ENCODE results near the gene TBX18. TPM values are rescaled to one million over a fixed set of nuclear protein-coding genes. Genes with fewer than 3 reads are reported as not detected.
A peak's percentile ranks its signal among the peaks of the same experiment; 100 is the strongest.

The TBX18 gene
- total RNA-seq, 1 experiment from 2014 or later: not detected

DNA sequence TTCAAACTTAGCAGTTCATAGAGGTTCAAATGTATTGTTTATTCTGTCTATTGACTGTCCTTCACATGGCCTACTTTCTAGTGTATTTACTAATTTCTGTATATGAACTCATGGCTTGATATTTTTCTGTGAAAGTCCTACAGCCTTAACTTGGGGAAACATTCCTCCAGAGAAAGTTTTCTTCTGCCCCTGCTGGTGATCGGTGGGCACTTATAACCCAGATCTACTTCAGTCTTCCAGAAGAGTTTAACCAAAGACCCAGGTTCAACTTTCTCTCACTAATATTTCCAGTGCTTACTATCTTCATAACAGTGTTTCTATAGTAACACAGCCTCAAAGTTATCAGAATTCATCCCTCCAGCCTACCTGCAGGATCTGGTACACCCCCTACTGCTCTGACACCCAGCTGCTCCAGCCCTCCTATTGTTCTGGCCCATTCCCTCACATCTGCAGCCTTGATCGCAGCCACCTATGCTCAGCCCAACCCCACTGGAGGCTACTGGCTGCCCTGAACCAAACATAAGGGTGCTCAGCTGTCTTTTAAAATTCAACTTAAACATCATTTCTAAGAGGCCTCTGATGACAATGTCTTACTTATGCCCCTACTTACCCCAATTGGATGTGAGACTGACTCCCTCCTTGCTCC lies 72.3 kb downstream of the TBX18 start:
- H3K9me3 ChIP-seq (ENCODE audit: control insufficient read depth, low read depth, low read length): no peaks in the 10 kb centered on the region
- H2BK15ac ChIP-seq (ENCODE audit: low read depth, low read length): no peak overlapping the region
- peaks cover 3 to 4% of the 10 kb centered on the region in 2 experiments; a peak in 3 of 4 replicates for H3K4me1 Mint-ChIP-seq
- H3K9ac ChIP-seq (ENCODE audit: extremely low read depth, insufficient read length, low read length): no peak overlapping the region
- H3K4me3 Mint-ChIP-seq: no peak overlapping the region
- H3K4me2 ChIP-seq (ENCODE audit: insufficient read depth, insufficient read length, low read length): no peak overlapping the region
- no peak overlapping the region for H4K91ac ChIP-seq (ENCODE audit: insufficient read length, low read depth, low read length)
- H4K8ac ChIP-seq (replicated peaks; ENCODE audit: insufficient read length, low read depth, low read length): no peak overlapping the region
- no peak overlapping the region for H2BK5ac ChIP-seq (ENCODE audit: insufficient read length, low read length)
- no peak overlapping the region for H3K27ac ChIP-seq (ENCODE audit: insufficient read length, low read depth, low read length)
- H3K27me3 Mint-ChIP-seq (ENCODE audit: low read depth): peaks cover 2% of the 10 kb centered on the region; the same call in 1 of the 2 replicates
- H3K79me2 ChIP-seq (ENCODE audit: insufficient read depth, low read length): no peaks in the 10 kb centered on the region
- no peak overlapping the region for H2AFZ ChIP-seq (ENCODE audit: low read length)
- DNase-seq: no peak
- no peak overlapping the region for H2BK120ac ChIP-seq (ENCODE audit: low read depth, low read length, poor library complexity, severe bottlenecking)
- no peak overlapping the region for H2BK20ac ChIP-seq (ENCODE audit: low read depth, low read length, poor library complexity, severe bottlenecking)
- H3K27ac Mint-ChIP-seq: no peak overlapping the region
- no peak overlapping the region for H4K5ac ChIP-seq (ENCODE audit: insufficient read length, low read depth, low read length)
- H3K14ac ChIP-seq (ENCODE audit: insufficient read depth, low read length): no peak overlapping the region
- no peaks in the 10 kb centered on the region for H3K79me1 ChIP-seq (ENCODE audit: insufficient read depth, low read depth, low read length, poor library complexity, severe bottlenecking)
- H3K56ac ChIP-seq (ENCODE audit: insufficient read length, low read depth, low read length): no peak overlapping the region
- H3K27me3 ChIP-seq (ENCODE audit: insufficient read depth, low read length): no peaks in the 10 kb centered on the region
- H3K4me1 ChIP-seq (ENCODE audit: insufficient read depth, low read length): no peaks in the 10 kb centered on the region
- H3K4ac ChIP-seq (ENCODE audit: low read depth, low read length): no peak overlapping the region
- no peak overlapping the region for H2AK5ac ChIP-seq (ENCODE audit: insufficient read length, low read length)
- no CpG with 5 or more reads among the region's 2 CpGs for WGBS (ENCODE audit: extremely low coverage, insufficient read length, low lambda C conversion rate)
- H3K23ac ChIP-seq (ENCODE audit: insufficient read length, low read depth, low read length): no peak overlapping the region
- TF ChIP-seq, protein P1, sequence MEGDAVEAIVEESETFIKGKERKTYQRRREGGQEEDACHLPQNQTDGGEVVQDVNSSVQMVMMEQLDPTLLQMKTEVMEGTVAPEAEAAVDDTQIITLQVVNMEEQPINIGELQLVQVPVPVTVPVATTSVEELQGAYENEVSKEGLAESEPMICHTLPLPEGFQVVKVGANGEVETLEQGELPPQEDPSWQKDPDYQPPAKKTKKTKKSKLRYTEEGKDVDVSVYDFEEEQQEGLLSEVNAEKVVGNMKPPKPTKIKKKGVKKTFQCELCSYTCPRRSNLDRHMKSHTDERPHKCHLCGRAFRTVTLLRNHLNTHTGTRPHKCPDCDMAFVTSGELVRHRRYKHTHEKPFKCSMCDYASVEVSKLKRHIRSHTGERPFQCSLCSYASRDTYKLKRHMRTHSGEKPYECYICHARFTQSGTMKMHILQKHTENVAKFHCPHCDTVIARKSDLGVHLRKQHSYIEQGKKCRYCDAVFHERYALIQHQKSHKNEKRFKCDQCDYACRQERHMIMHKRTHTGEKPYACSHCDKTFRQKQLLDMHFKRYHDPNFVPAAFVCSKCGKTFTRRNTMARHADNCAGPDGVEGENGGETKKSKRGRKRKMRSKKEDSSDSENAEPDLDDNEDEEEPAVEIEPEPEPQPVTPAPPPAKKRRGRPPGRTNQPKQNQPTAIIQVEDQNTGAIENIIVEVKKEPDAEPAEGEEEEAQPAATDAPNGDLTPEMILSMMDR (conservative IDR thresholded peaks at IDR 0.05): peak; percentile 49; the same call in 2 of the 3 replicates
- no peak overlapping the region for H3T11ph ChIP-seq (ENCODE audit: low read length)
- H3K23me2 ChIP-seq (ENCODE audit: insufficient read length, low read depth, low read length, poor library complexity, severe bottlenecking): no peaks in the 10 kb centered on the region
- no peak overlapping the region for H3K18ac ChIP-seq (ENCODE audit: insufficient read length, low read depth, low read length)
- no peaks in the 10 kb centered on the region for H4K20me1 ChIP-seq (ENCODE audit: control insufficient read depth, insufficient read depth, insufficient read length)
- no peak overlapping the region for H2BK12ac ChIP-seq (ENCODE audit: insufficient read length, low read depth, low read length)
- H3K36me3 Mint-ChIP-seq (ENCODE audit: insufficient read depth in 1 of 3, low read depth in 3 of 3): no peaks in the 10 kb centered on the region; a peak in 1 of 7 replicates
- no peaks in the 10 kb centered on the region for H3K9me3 Mint-ChIP-seq

Data from H9 (cell line).